GM21717 (cell line): ENCODE measurements around the gene LMCD1.

Source experiments
- ATAC-seq: cut with Tn5 transposase; IDR thresholded peaks from one replicate; pipeline ENCODE4 v1.9.1; 2021; ENCODE audit warnings: mild to moderate bottlenecking, moderate library complexity; ENCODE audit not compliant: unreplicated experiment

Gene LMCD1

DNA sequence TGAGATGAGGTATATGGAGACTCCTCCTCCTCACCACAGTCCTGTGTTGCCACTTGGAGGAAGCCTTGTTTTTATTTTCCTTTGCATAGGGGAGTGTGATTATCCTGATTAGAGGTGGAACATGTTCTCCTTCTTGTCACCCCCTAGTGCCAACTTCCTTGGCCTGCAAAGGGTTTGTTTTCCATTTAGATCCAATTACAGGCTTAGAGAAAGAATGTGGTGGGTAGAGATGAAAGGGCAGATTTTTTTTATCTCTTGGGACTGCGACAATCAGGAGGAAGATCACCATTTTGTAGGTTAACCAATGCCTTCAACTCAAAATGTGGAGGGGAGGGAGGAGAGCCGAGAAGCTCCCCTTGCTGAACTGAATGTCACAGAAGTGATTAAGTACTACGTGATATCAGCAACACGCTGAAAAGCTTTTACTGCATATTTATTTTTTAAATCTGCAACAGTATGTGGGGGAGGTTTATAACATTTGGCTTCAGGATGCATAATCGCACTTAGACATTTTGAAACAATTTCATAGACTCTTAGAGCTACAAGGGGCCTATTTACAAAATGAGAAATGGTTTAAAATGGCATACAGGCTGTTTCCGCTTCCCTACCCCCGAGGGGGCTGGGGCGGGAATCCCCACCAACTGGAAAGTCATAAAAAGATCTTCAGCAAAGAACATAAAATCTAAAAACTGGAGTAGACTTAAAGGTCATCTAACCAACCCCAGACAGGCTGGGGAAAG, 2.4 kb downstream of the LMCD1 start:
- no peak for ATAC-seq

DNA sequence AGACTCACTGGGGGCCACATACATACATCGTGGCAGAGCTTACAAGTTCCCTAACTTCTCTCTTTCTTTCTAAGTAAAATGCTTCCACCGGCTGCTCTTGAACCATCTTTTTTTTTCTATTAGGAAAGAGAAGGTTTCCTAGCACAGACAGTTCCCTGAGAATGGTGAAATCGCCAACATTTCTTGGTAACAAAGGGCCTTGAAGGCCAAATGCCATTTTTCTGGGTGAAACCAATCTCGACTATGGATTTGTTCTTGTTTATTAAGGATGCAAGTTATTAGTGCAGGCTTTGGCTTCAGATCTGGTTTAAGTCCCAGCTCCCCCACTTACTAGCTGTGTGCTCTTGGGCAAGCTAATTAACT, 3.0 kb downstream of the LMCD1 start:
- ATAC-seq: no peak

GRCh38 chr3:8505621-8506020, 4.0 kb downstream of the LMCD1 start:
- no peak for ATAC-seq

GRCh38 chr3:8506571-8507061, 5.0 kb downstream of the LMCD1 start:
- no peak for ATAC-seq

GRCh38 chr3:8507496-8507895, 5.9 kb downstream of the LMCD1 start:
- ATAC-seq: no peak

DNA sequence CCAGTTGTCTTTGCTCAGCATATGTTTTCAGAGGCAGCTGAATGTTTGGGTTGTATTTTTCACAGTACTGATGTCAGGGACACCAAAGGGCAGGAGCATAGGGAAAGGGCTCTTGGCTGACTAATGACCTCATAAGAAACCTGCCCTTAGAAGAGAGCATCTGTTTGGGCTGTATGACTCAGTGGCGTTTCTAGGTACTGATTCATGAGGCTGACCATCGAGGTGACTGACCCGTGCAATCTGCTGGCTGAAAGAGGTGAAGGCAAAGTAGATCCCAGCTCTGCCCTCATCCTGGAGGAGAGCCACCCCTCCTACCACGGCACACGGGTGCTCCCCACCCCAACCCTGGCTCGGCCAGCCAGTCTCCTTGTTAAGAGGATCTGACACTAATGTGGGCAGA, 8.3 kb downstream of the LMCD1 start:
- ATAC-seq: no peak

DNA sequence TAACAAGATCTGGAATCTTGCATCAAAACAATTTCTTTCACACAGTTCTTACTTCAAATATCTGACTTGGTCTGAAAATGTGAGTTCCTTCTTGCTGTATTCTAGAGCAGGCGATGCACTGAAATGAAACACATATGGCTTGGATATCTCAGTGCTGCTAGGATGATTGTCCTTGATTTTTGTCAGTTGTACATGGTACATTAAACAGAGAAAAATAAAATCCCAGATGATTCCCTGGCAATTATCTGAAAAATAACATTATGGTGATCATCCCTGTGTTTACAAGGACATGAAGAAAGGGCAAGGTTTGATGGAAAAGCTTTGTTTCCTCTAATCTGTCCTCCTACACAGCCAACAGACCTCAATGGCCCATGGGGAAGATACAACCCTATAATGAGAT, 10.6 kb downstream of the LMCD1 start:
- ATAC-seq: no peak

DNA sequence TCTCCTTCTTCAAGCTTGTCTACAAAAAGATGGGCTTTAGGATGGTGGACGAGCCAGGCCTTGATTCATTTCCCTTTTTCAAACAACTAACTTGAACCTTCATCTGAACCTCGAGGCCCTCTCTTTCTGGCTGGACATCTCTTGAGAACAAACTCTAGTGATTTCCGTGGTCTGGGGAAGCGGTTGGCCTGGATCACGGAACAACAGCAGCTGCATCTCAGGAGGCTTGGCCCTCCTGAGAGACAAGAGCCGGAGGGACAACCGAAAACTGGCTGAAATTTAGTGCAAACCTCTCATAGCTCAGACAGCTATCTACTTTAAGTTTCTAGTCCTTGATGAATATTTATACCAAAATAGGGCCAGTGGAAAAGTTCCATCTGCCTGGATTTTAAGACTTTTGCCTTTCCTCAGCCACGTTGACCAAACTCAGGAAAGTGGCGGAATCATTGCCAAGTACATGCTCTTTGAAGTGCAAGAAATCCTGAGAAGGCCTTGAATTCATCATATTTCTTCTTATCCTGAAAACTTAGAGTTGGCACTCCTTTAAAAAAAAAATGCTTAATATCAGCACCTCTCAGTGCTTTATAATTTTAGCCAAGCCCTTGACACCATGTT, 14.5 kb downstream of the LMCD1 start:
- ATAC-seq: no peak

- ATAC-seq: no peak
Observed at GRCh38 chr3:8516783-8517182, 15.2 kb downstream of the LMCD1 start.

DNA sequence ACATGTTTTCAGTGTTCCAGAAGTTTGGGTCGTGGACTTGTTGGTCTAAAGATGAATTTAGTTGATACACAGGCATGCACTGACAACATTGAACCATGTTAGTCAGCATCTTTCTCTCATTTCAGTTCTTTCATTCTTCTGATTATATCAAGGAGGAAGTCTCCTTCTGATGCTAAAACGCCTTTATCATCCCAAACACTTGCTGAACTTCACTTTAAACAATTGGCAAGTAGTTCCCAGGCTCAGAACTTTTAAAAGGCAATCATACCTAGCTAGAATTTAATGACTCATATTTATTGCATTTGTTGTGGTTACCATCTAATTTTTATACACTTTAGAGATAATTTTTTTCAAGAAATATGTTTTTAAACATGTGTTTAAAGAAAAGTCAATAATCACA, 15.9 kb downstream of the LMCD1 start:
- ATAC-seq: no peak

GRCh38 chr3:8518138-8518537, 16.5 kb downstream of the LMCD1 start:
- no peak for ATAC-seq

DNA sequence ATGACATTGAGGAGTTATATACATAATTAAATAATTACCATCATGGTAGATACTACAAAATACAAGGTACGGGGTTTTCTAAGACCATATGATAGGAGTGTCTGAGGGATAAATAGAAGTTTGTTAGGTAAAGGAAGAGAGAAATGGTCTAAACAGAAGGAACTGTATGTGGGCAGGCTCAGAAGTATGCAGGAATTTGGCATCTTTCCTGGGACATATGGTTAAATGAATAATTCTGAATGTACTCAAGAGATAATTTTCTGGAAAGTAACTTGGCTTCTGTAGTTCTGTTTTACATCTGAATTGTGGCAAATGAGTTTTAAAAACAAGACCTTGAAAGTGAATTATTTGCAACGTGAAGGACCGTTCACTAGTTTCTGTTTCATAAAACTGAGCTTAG, 17.5 kb downstream of the LMCD1 start:
- no peak for ATAC-seq

- no peak for ATAC-seq
Observed at GRCh38 chr3:8519774-8520448, 18.3 kb downstream of the LMCD1 start.

DNA sequence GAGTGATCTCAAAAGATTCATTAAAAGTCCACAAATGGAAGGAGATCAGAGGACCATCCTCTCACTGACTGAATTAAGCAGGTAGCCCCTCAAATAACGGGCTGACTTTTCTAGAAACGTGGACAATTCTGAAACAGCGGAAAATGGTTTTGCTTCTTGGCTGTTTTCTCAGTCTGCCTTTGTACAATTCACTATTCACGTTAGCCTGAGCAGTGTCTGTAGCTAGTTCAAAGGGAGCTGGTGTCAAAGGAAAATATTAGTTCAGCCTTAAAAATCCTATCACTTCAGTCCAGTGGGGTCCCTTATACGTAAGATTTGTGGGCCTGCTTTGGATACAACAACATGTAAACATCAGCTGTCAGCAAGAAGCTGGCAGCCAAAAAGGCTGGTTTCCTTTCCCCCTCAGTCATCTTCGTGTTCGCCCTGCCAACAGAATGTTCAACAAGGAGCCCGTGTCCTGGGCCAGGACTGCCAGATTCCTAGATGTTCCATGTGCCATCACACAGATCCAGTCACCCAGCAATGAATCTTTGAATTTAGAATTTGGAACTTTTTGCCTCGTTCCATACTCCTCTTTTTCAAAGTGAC, 19.3 kb downstream of the LMCD1 start:
- ATAC-seq: no peak

GRCh38 chr3:8523041-8523440, 21.4 kb downstream of the LMCD1 start:
- no peak for ATAC-seq

DNA sequence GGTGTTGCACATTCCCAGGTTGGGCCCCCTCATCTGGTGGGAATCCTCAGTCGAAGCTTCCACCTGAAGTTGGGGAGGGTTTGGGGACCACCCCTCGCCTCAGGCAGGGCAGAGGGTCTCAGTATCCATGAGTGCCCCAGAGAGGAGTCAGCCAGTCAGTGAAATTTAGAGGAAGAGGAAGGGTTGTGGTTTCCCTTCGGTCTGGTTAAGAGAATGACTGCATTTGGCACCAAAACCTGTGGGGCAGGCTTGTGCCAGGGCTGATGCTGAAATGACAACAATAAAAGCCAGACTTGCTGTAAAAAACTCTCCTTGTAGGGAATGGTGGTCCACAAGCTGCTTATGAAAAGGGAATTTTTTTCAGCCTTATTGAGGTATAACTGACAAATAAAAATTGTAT, 22.6 kb downstream of the LMCD1 start:
- ATAC-seq: peak; percentile 50

DNA sequence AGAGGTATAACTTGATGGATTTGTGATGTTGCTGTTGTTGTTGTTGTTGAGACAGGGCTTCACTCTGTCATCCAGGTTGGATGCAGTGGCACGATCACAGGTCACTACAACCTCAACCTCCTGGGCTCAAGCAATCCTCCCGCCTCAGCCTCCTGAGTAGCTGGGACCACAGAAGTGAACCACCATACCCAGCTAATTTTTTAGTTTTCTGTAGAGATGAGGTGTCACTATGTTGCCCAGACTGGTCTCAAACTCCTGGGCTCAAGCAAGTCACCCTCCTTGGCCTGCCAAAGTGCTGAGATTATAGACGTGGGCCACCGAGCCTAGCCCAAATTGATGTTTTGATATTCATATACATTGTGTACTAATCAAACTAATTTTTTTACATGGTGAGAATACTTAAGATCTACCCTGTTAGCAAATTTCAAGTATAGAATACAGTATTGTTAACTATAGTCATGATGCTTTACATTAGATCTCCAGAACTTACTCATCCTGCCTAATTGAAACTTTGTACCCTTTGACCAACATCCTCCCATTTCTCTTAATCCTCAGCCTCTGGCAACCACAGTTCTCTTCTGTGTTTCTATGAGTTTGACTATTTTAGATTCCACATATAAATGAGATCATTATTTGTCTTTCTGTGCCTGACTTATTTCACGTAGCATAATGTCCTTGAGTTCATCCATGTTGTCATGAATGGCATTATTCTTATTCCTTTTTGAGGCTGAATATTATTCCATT, 23.2 kb downstream of the LMCD1 start:
- ATAC-seq: peak; percentile 49

GRCh38 chr3:8525893-8526292, 24.3 kb downstream of the LMCD1 start:
- ATAC-seq: no peak

GRCh38 chr3:8529181-8529637, 27.6 kb downstream of the LMCD1 start:
- no peak for ATAC-seq

GRCh38 chr3:8529738-8530525, 28.3 kb downstream of the LMCD1 start:
- ATAC-seq: no peak
